ENCODE measurements around the gene BIVM.

Gene BIVM

GRCh38 chr13:102872131-102872530, 73.2 kb downstream of the BIVM start:
- H3K36me3 ChIP-seq (replicated peaks), result peaks cover 28% of the 10 kb centered on the region
- H3K27me3 ChIP-seq (replicated peaks), result no peaks in the 10 kb centered on the region
- in situ Hi-C loops (cut with HindIII; ENCODE audit: low pct_ligation_motif_present, low sequenced_read_pairs), result loop anchor here (25.0 kb wide), 1 partner anchor 285 kb away; the partner anchor contains the start of gene TPP2
- TF ChIP-seq, protein P1, sequence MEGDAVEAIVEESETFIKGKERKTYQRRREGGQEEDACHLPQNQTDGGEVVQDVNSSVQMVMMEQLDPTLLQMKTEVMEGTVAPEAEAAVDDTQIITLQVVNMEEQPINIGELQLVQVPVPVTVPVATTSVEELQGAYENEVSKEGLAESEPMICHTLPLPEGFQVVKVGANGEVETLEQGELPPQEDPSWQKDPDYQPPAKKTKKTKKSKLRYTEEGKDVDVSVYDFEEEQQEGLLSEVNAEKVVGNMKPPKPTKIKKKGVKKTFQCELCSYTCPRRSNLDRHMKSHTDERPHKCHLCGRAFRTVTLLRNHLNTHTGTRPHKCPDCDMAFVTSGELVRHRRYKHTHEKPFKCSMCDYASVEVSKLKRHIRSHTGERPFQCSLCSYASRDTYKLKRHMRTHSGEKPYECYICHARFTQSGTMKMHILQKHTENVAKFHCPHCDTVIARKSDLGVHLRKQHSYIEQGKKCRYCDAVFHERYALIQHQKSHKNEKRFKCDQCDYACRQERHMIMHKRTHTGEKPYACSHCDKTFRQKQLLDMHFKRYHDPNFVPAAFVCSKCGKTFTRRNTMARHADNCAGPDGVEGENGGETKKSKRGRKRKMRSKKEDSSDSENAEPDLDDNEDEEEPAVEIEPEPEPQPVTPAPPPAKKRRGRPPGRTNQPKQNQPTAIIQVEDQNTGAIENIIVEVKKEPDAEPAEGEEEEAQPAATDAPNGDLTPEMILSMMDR (IDR thresholded peaks at IDR 0.05; ENCODE audit: low read depth, low read length, missing control alignments), result no peak
- no peak overlapping the region for H3K27ac ChIP-seq
- H3K4me3 ChIP-seq (ENCODE audit: low read depth, low read length), result no peak overlapping the region
- no peak for DNase-seq

- in situ Hi-C loops (cut with HindIII; ENCODE audit: low pct_ligation_motif_present, low sequenced_read_pairs), result loop anchor here (25.0 kb wide), 1 partner anchor 285 kb away; the partner anchor contains the start of gene TPP2
- H3K36me3 ChIP-seq (replicated peaks), result peaks cover 24% of the 10 kb centered on the region
- no peak for DNase-seq
Measured at GRCh38 chr13:102872531-102872930, 73.6 kb downstream of the BIVM start.

DNA sequence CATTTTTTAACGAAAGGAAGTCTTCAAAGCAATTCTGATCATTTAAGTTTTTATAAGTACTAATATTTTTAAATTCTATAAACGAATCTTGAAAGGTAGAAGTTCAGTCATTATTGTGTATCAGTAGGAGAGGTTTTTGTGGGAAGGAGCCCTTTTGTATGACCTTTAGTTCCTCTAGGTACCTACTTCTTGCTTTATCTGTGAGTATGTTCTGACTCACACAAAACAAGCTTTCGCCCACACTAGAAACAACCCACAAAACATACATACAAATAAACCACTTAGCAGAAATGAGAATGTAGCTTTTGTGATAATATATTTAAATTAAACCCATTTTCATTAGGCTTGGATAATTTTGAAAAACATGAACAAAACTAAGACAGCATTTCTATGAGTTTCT, 74.7 kb downstream of the BIVM start:
- Histone ChIP-seq H3K27ac (no peak overlapping the region), H3K27me3 (replicated peaks) (no peaks in the 10 kb centered on the region), H3K36me3 (replicated peaks) (peaks cover 17% of the 10 kb centered on the region), H3K4me3 (ENCODE audit: low read depth, low read length) (no peak overlapping the region)
- peak; percentile 24 for DNase-seq
- in situ Hi-C loops (cut with HindIII; ENCODE audit: low pct_ligation_motif_present, low sequenced_read_pairs), result loop anchor here (25.0 kb wide), 1 partner anchor 286 kb away; the partner anchor contains the start of gene TPP2
- TF ChIP-seq, protein P1 (IDR thresholded peaks at IDR 0.05; ENCODE audit: low read depth, low read length, missing control alignments), result no peak

More at GRCh38 chr13:102872531-102872930, 73.6 kb downstream of the BIVM start:
- Histone ChIP-seq H3K4me3 (ENCODE audit: low read depth, low read length) (no peak overlapping the region), H3K27me3 (replicated peaks) (no peaks in the 10 kb centered on the region), H3K27ac (no peak overlapping the region)
- TF ChIP-seq, protein P1 (IDR thresholded peaks at IDR 0.05; ENCODE audit: low read depth, low read length, missing control alignments), result no peak

- DNase-seq, result no peak
- H3K27me3 ChIP-seq (replicated peaks), result no peaks in the 10 kb centered on the region
- TF ChIP-seq, protein P1 (IDR thresholded peaks at IDR 0.05; ENCODE audit: low read depth, low read length, missing control alignments), result no peak
- H3K27ac ChIP-seq, result no peak overlapping the region
- in situ Hi-C loops (cut with HindIII; ENCODE audit: low pct_ligation_motif_present, low sequenced_read_pairs), result no loop called here
- H3K36me3 ChIP-seq (replicated peaks), result peaks cover 14% of the 10 kb centered on the region
- no peak overlapping the region for H3K4me3 ChIP-seq (ENCODE audit: low read depth, low read length)
Measured at GRCh38 chr13:102875256-102875655, 76.3 kb downstream of the BIVM start.

GRCh38 chr13:102877303-102877702, 78.4 kb downstream of the BIVM start:
- Histone ChIP-seq H3K36me3 (replicated peaks) (peaks cover 14% of the 10 kb centered on the region), H3K27ac (no peak overlapping the region), H3K27me3 (replicated peaks) (no peaks in the 10 kb centered on the region), H3K4me3 (ENCODE audit: low read depth, low read length) (no peak overlapping the region)
- TF ChIP-seq, protein P1 (IDR thresholded peaks at IDR 0.05; ENCODE audit: low read depth, low read length, missing control alignments), result no peak
- peak; percentile 77 for DNase-seq
- in situ Hi-C loops (cut with HindIII; ENCODE audit: low pct_ligation_motif_present, low sequenced_read_pairs), result no loop called here

GRCh38 chr13:102878481-102878880, 79.6 kb downstream of the BIVM start:
- DNase-seq, result peak; percentile 29
- in situ Hi-C loops (cut with HindIII; ENCODE audit: low pct_ligation_motif_present, low sequenced_read_pairs), result no loop called here
- Histone ChIP-seq H3K36me3 (replicated peaks) (peaks cover 11% of the 10 kb centered on the region), H3K27me3 (replicated peaks) (no peaks in the 10 kb centered on the region), H3K27ac (no peak overlapping the region), H3K4me3 (ENCODE audit: low read depth, low read length) (no peak overlapping the region)
- TF ChIP-seq, protein P1 (IDR thresholded peaks at IDR 0.05; ENCODE audit: low read depth, low read length, missing control alignments), result no peak
